Glutamatergic neuron (in vitro differentiated cells): ENCODE data around the gene TMEM234. TPM values are rescaled to one million over a fixed set of nuclear protein-coding genes. Genes with fewer than 3 reads are reported as not detected.
A peak's percentile ranks its signal among the peaks of the same experiment; 100 is the strongest.

Source experiments
- DNase-seq: peaks from one replicate; pipeline ENCODE4 v3.0.0; 2022
- H3K27ac Mint-ChIP-seq: one replicate; pipeline ENCODE4 v1.8.0; 2020; ENCODE audit warnings: mild to moderate bottlenecking, mixed read lengths, inconsistent platforms; ENCODE audit not compliant: unreplicated experiment
- H3K27me3 Mint-ChIP-seq: one replicate; pipeline ENCODE4 v1.8.0; 2020; ENCODE audit warnings: mild to moderate bottlenecking, moderate library complexity, mixed read lengths, inconsistent platforms; ENCODE audit not compliant: unreplicated experiment
- H3K36me3 Mint-ChIP-seq: one replicate; pipeline ENCODE4 v1.8.0; 2020; ENCODE audit warnings: mild to moderate bottlenecking, mixed read lengths, inconsistent platforms; ENCODE audit not compliant: unreplicated experiment
- H3K4me1 Mint-ChIP-seq: one replicate; pipeline ENCODE4 v1.8.0; 2020; ENCODE audit warnings: mild to moderate bottlenecking, low read depth, mixed read lengths, inconsistent platforms; ENCODE audit not compliant: unreplicated experiment
- H3K4me3 Mint-ChIP-seq: one replicate; pipeline ENCODE4 v1.8.0; 2020; ENCODE audit warnings: mild to moderate bottlenecking, mixed read lengths, inconsistent platforms; ENCODE audit not compliant: unreplicated experiment
- H3K9me3 Mint-ChIP-seq: one replicate; pipeline ENCODE4 v1.8.0; 2020; ENCODE audit warnings: mild to moderate bottlenecking, moderate library complexity, mixed read lengths, inconsistent platforms; ENCODE audit not compliant: unreplicated experiment
- total RNA-seq: library from RNA; stranded (reverse); fragmentation: NEBNext Ultra II Directional; extraction: Animal tissue kit (Norgen Biotek cat#: 25700); gene quantifications from one replicate; pipeline ENCODE4 v1.2.1, GENCODE V29; 2021; ENCODE audit not compliant: unreplicated experiment
- TF ChIP-seq, protein P1 (sequence below): fragments of 200-600 bp; sonication (generic); IDR thresholded peaks from one replicate; pipeline ENCODE4 v1.5.0; 2021; ENCODE audit not compliant: partially characterized antibody, unreplicated experiment

The TMEM234 gene
- total RNA-seq, 1 donor from 2014 or later = 21.8 TPM

DNA sequence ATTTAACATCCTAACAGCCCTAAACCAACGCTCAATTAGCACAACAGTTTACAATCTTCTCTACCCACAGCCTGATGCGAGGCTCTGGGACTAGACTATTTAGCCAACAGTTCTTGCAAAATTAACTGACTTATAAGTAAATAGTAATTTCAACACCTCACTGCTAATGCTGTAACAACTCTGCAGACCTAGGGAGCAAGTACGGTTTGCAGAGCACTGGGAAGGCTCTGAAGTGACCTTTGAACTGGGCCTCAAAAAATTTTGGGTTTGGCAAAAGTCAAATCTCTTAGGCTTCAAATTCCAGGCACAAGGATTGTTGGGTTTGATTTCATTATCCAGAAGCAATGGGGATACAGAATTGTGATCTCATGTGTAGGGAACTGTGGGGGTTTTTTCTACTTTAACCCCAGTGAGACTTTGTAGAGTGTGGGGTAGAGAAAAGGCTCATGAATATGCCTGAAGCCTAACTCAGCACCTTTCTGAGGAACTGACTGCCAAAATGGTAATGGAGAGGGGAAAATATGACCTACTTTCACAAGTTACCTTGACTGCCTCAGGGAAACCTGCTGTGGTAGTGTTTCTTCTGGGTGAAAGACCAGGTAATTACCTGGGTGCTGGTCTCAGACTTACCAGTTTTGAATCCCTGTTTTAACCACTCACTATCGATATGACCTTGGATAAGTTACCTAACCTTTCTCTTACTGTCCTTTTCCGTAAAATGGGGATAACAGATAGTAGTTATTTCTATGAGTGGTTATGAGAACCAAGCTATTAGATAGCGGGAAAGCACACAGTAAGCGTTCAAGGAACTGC is 43.6 kb downstream of the TMEM234 start:
- Mint-ChIP-seq H3K4me1 (peaks cover 11% of the 10 kb centered on the region), H3K9me3 (peaks cover 8% of the 10 kb centered on the region), H3K4me3 (peak overlapping the region; percentile 87), H3K36me3 (no peaks in the 10 kb centered on the region), H3K27me3 (peaks cover 5% of the 10 kb centered on the region), H3K27ac (peak overlapping the region; percentile 95)
- DNase-seq = no peak
- TF ChIP-seq, protein P1, sequence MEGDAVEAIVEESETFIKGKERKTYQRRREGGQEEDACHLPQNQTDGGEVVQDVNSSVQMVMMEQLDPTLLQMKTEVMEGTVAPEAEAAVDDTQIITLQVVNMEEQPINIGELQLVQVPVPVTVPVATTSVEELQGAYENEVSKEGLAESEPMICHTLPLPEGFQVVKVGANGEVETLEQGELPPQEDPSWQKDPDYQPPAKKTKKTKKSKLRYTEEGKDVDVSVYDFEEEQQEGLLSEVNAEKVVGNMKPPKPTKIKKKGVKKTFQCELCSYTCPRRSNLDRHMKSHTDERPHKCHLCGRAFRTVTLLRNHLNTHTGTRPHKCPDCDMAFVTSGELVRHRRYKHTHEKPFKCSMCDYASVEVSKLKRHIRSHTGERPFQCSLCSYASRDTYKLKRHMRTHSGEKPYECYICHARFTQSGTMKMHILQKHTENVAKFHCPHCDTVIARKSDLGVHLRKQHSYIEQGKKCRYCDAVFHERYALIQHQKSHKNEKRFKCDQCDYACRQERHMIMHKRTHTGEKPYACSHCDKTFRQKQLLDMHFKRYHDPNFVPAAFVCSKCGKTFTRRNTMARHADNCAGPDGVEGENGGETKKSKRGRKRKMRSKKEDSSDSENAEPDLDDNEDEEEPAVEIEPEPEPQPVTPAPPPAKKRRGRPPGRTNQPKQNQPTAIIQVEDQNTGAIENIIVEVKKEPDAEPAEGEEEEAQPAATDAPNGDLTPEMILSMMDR = no peak

DNA sequence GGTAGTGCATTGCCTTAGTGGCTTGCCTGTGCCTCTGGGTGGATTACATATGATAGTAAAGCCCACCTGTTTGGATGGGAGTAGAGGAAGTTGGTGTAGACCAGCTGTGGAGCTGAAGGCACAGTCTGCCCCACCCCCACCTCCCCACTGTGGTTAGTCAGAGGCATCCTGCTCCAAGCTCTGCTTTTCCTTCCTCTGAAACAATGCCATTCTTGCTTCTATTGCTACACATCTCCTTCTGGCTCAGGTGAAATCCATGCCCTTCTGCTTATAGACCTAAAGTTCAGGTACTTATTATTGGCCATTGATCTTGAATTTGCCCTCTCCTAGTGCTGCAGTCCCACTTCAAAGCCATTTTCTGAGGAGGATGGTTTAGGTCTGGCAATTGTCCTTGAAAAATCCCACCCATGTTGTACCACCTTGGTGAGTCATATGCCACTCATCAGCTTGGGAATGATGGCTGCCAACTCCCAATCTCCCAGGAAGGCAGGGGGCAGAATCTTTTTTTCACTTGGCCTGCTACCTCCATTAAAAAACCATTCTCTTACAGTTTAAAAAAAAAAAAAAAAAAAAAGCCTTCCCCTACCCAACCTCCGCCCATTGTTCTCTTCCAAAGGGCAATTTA is 49.4 kb downstream of the TMEM234 start:
- H3K4me3 Mint-ChIP-seq = no peak overlapping the region
- no peak overlapping the region for H3K27ac Mint-ChIP-seq
- H3K9me3 Mint-ChIP-seq = no peaks in the 10 kb centered on the region
- no peak for DNase-seq
- no peaks in the 10 kb centered on the region for H3K4me1 Mint-ChIP-seq
- H3K27me3 Mint-ChIP-seq = no peaks in the 10 kb centered on the region
- TF ChIP-seq, protein P1 = no peak
- peaks cover 6% of the 10 kb centered on the region for H3K36me3 Mint-ChIP-seq

DNA sequence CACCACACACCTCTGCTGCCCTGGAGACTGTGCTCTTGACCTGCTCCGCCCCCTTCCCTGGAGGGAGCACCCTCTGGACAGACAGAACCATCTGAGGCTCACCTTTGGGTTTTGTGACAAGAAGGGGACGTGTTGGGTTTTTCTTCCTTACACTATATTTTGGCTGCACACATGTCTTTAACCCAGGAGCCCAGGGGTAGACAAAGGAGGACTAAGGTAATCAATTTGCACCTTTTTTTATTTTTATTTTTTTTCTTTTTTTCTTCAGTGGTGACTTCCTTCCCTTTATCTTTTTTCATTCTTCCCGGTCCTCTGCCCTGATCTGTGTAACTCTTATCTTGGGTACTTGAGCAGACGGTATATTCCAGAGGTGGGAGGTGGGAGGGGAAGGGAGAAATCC is 51.2 kb downstream of the TMEM234 start:
- no peaks in the 10 kb centered on the region for H3K4me1 Mint-ChIP-seq
- peaks cover 6% of the 10 kb centered on the region for H3K36me3 Mint-ChIP-seq
- H3K27ac Mint-ChIP-seq = no peak overlapping the region
- TF ChIP-seq, protein P1 = no peak
- DNase-seq = no peak
- no peaks in the 10 kb centered on the region for H3K9me3 Mint-ChIP-seq
- H3K4me3 Mint-ChIP-seq = no peak overlapping the region
- H3K27me3 Mint-ChIP-seq = no peaks in the 10 kb centered on the region

Other genes with a start within 250 kb of the TMEM234 start
- gene KHDRBS1, start 208.5 kb downstream of the TMEM234 start, total RNA-seq = 266 TPM
- 23.2 TPM for gene TMEM39B, start 149.4 kb downstream of the TMEM234 start, total RNA-seq
- gene KPNA6, start 114.3 kb downstream of the TMEM234 start, total RNA-seq = 79.0 TPM
- gene TXLNA, start 42.7 kb downstream of the TMEM234 start, total RNA-seq = 48.6 TPM
- gene CCDC28B, start 21.8 kb downstream of the TMEM234 start, total RNA-seq = 34.4 TPM
- 2.7 TPM for gene IQCC, start 16.7 kb downstream of the TMEM234 start, total RNA-seq
- gene DCDC2B, start 13.3 kb downstream of the TMEM234 start, total RNA-seq = not detected
- gene EIF3I, start 54 bp upstream of the TMEM234 start, total RNA-seq = 103 TPM
- 2.5 TPM for gene FAM167B, start 24.9 kb upstream of the TMEM234 start, total RNA-seq
- gene LCK, start 28.9 kb upstream of the TMEM234 start, total RNA-seq = 0.37 TPM
- gene HDAC1, start 69.7 kb upstream of the TMEM234 start, total RNA-seq = 36.9 TPM
- gene MARCKSL1, start 113.9 kb upstream of the TMEM234 start, total RNA-seq = 912 TPM
- 21.8 TPM for gene FAM229A, start 140.1 kb upstream of the TMEM234 start, total RNA-seq
- gene TSSK3, start 140.2 kb upstream of the TMEM234 start, total RNA-seq = 1.6 TPM
- 161 TPM for gene BSDC1, start 172.1 kb upstream of the TMEM234 start, total RNA-seq
- gene ZBTB8B, start 242.7 kb upstream of the TMEM234 start, total RNA-seq = 0.44 TPM